Endodermal cell (in vitro differentiated cells): Measurements from ENCODE around the gene VPS72. TPM values are rescaled to one million over a fixed set of nuclear protein-coding genes. Genes with fewer than 3 reads are reported as not detected.
A peak's percentile ranks its signal among the peaks of the same experiment; 100 is the strongest.

Experiments used
- DNase-seq: peaks from one replicate; pipeline ENCODE4 v3.0.0-alpha.2; 2017
- H3K27ac ChIP-seq: 2 replicates; pipeline ENCODE4 v1.5.1; 2013; ENCODE audit warnings: mild to moderate bottlenecking, low read depth, low read length, moderate library complexity
- H3K27me3 ChIP-seq: 2 replicates; pipeline ENCODE4 v1.6.1; 2013; ENCODE audit warnings: mild to moderate bottlenecking, low read length, moderate library complexity; ENCODE audit not compliant: insufficient read depth, control insufficient read depth, poor library complexity, severe bottlenecking
- H3K36me3 ChIP-seq: 2 replicates; pipeline ENCODE4 v1.7.0; 2013; ENCODE audit warnings: mild to moderate bottlenecking, low read length, moderate library complexity; ENCODE audit not compliant: control insufficient read depth, insufficient read depth
- H3K4me1 ChIP-seq: one replicate; pipeline ENCODE4 v1.7.0; 2013; ENCODE audit warnings: low read length; ENCODE audit not compliant: control insufficient read depth, insufficient read depth
- H3K4me3 ChIP-seq: 2 replicates; pipeline ENCODE4 v1.5.1; 2013; ENCODE audit warnings: mild to moderate bottlenecking, low read length, moderate library complexity
- H3K9ac ChIP-seq: 2 replicates; pipeline ENCODE4 v1.6.1; 2013; ENCODE audit warnings: mild to moderate bottlenecking, low read length, moderate library complexity; ENCODE audit not compliant: poor library complexity, severe bottlenecking; ENCODE audit errors: extremely low read depth
- H3K9me3 ChIP-seq: 2 replicates; pipeline ENCODE4 v1.6.1; 2013; ENCODE audit warnings: mild to moderate bottlenecking, low read length, moderate library complexity; ENCODE audit not compliant: control insufficient read depth
- H3K27ac Mint-ChIP-seq: 2 replicates; pipeline ENCODE4 v1.8.0; 2020; ENCODE audit warnings: mixed read lengths
- H3K27me3 Mint-ChIP-seq: 2 replicates; pipeline ENCODE4 v1.8.0; 2021; ENCODE audit warnings: mild to moderate bottlenecking, mixed read lengths; ENCODE audit not compliant: insufficient read depth
- H3K36me3 Mint-ChIP-seq: 2 replicates; pipeline ENCODE4 v1.8.0; 2020; ENCODE audit warnings: low read depth, mixed read lengths
- H3K4me1 Mint-ChIP-seq: 2 replicates; pipeline ENCODE4 v1.8.0; 2020; ENCODE audit warnings: mixed read lengths
- H3K4me3 Mint-ChIP-seq: 2 replicates; pipeline ENCODE4 v1.8.0; 2020; ENCODE audit warnings: mild to moderate bottlenecking, moderate library complexity, mixed read lengths
- H3K9me3 Mint-ChIP-seq: 2 replicates; pipeline ENCODE4 v1.8.0; 2020; ENCODE audit warnings: mild to moderate bottlenecking, mixed read lengths
- WGBS, 2 experiments: methylation state at CpG; one replicate each; pipeline versions ENCODE4 v1.1.5 to v1.1.7; 2013; ENCODE audit warnings: missing lambda C conversion rate in 2 of 2, mixed read lengths in 1 of 2; ENCODE audit not compliant: insufficient coverage in 1 of 2, insufficient read length in 1 of 2; 5-methylcytosine and 5-hydroxymethylcytosine counted together
- total RNA-seq, 2 donors: library from RNA; stranded (reverse); fragmentation: NEBNext Ultra II Directional in 1 of 2; extraction: Animal tissue kit (Norgen Biotek cat#: 25700) in 1 of 2; gene quantifications; 2 replicates in 1 of 2; 3 replicates in 1 of 2; pipeline ENCODE4 v1.2.1, GENCODE V29; 2021
- TF ChIP-seq, protein P1 (sequence below): fragments of 200-600 bp; sonication (generic); conservative IDR thresholded peaks from 2 replicates; pipeline ENCODE4 v1.5.0; 2021; ENCODE audit warnings: antibody characterized with exemption, mild to moderate bottlenecking

VPS72 gene
- total RNA-seq, 2 donors from 2014 or later, result 79.4 to 103 TPM

DNA sequence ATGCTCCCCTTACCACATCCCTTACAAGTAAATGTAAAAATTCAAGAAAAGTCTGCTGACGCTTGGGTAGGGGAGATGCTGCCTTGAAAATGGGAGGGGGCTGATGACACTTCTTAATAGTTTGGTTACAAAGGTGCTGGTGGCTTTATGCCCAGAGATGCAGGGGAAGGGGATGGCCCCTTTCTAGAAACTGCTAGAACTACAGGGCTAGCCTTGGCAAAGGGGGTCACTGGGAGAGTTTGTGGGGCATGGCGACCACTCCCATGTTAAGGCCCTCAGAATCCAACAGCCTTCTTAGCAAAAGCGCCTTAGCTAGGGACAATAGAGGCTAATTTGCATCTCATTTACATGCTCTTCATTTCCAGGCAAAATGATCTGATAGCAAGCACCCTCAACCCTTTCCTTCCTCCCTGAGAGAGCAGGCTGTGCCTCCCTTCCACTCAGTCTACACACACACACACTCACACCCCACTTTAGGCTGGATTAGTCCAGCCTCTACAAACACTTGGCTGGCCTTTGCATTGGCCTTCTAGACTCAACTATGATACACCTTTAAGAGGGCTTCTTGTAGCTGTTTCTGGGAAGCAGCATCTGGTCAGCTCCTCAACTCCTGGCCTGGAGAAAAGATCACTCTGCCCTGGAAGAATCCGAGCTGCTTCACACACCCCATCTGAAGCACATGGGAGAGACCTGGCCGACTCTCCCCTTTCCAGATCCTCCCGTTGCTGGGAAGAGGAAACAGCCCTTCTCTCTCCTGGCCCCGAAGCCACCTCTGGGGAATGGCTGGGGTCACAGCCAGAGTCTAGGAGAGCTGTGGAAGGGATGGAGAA is 45.3 kb downstream of the VPS72 start:
- peak; percentile 72 for DNase-seq
- no peaks in the 10 kb centered on the region for H3K4me1 ChIP-seq
- peak overlapping the region; percentile 51 for H3K9ac ChIP-seq
- no peaks in the 10 kb centered on the region for H3K27me3 ChIP-seq
- no peak overlapping the region for H3K27ac ChIP-seq
- WGBS, 2 experiments, result 60 to 81% methylated on average over 3 to 7 of the region's 7 CpGs
- H3K4me3 ChIP-seq, result peak overlapping the region; percentile 92
- Mint-ChIP-seq H3K9me3 (no peaks in the 10 kb centered on the region), H3K4me1 (peaks cover 27% of the 10 kb centered on the region), H3K4me3 (peak overlapping the region; percentile 85), H3K27ac (no peak overlapping the region), H3K36me3 (peaks cover 6% of the 10 kb centered on the region), H3K27me3 (peaks cover 11% of the 10 kb centered on the region)
- H3K9me3 ChIP-seq, result no peaks in the 10 kb centered on the region
- peaks cover 16% of the 10 kb centered on the region for H3K36me3 ChIP-seq
- TF ChIP-seq, protein P1, sequence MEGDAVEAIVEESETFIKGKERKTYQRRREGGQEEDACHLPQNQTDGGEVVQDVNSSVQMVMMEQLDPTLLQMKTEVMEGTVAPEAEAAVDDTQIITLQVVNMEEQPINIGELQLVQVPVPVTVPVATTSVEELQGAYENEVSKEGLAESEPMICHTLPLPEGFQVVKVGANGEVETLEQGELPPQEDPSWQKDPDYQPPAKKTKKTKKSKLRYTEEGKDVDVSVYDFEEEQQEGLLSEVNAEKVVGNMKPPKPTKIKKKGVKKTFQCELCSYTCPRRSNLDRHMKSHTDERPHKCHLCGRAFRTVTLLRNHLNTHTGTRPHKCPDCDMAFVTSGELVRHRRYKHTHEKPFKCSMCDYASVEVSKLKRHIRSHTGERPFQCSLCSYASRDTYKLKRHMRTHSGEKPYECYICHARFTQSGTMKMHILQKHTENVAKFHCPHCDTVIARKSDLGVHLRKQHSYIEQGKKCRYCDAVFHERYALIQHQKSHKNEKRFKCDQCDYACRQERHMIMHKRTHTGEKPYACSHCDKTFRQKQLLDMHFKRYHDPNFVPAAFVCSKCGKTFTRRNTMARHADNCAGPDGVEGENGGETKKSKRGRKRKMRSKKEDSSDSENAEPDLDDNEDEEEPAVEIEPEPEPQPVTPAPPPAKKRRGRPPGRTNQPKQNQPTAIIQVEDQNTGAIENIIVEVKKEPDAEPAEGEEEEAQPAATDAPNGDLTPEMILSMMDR, result no peak

DNA sequence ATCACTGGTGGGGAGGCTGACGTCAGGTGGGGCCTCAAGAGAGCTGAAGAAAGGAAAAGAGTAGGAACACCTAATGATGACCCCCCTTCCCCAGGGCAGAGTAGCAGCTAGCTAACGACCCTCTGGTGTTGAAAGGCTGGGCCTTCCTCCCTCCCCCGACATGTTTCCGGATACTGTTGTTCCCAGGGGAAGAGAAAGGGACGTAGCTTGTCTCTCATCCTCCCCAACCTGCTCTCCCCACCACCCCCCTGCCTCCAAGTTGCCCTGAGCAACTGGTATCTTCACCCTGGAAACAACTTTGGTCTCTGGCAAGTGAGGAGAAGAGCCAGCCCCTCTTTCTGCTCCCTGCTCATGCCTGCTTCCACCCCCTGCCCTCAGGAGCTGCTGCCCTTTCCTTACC is 46.0 kb downstream of the VPS72 start:
- H3K4me3 Mint-ChIP-seq, result no peak overlapping the region
- no peak overlapping the region for H3K4me3 ChIP-seq
- H3K27me3 Mint-ChIP-seq, result peaks cover 11% of the 10 kb centered on the region
- no peaks in the 10 kb centered on the region for H3K9me3 ChIP-seq
- H3K9ac ChIP-seq, result no peak overlapping the region
- H3K27me3 ChIP-seq, result no peaks in the 10 kb centered on the region
- H3K4me1 Mint-ChIP-seq, result peaks cover 27% of the 10 kb centered on the region
- H3K36me3 ChIP-seq, result peaks cover 22% of the 10 kb centered on the region
- H3K9me3 Mint-ChIP-seq, result no peaks in the 10 kb centered on the region
- no peaks in the 10 kb centered on the region for H3K4me1 ChIP-seq
- no peak overlapping the region for H3K27ac Mint-ChIP-seq
- TF ChIP-seq, protein P1, result no peak
- H3K36me3 Mint-ChIP-seq, result peaks cover 11% of the 10 kb centered on the region
- 77% methylated on average over 5 of the region's 5 CpGs; no CpG with 5 or more reads in 1 of the 2 experiments for WGBS, 2 experiments
- no peak overlapping the region for H3K27ac ChIP-seq
- peak; percentile 67 for DNase-seq

DNA sequence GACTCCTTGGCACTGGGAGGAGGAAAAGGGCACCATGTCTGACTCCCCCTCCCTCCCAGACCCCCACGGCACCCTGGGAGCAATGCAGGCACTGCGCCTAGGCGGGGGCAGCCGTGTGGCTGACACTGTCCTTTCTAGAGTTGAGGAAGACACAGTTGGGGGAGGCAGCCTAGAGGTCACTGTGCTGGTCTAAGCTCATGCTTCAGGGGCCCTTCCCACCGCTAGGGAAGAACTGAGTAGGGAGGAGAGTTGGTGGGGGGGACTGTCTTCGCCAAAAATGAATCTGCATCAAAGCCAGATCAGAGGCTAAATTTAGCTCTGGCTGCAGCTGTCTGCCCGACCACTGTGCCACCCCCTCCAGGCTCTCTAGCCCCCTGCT is 47.0 kb downstream of the VPS72 start:
- peaks cover 6% of the 10 kb centered on the region for H3K27me3 Mint-ChIP-seq
- no peak overlapping the region for H3K27ac ChIP-seq
- H3K27ac Mint-ChIP-seq, result no peak overlapping the region
- H3K36me3 Mint-ChIP-seq, result peaks cover 16% of the 10 kb centered on the region
- 71% methylated on average over 7 of the region's 7 CpGs; no CpG with 5 or more reads in 1 of the 2 experiments for WGBS, 2 experiments
- no peaks in the 10 kb centered on the region for H3K9me3 Mint-ChIP-seq
- H3K4me1 ChIP-seq, result no peaks in the 10 kb centered on the region
- no peaks in the 10 kb centered on the region for H3K9me3 ChIP-seq
- H3K27me3 ChIP-seq, result no peaks in the 10 kb centered on the region
- TF ChIP-seq, protein P1, result no peak
- peak; percentile 49 for DNase-seq
- no peak overlapping the region for H3K4me3 Mint-ChIP-seq
- peaks cover 22% of the 10 kb centered on the region for H3K36me3 ChIP-seq
- H3K9ac ChIP-seq, result no peak overlapping the region
- no peak overlapping the region for H3K4me3 ChIP-seq
- H3K4me1 Mint-ChIP-seq, result peaks cover 27% of the 10 kb centered on the region
